HG03469 (cell line): ENCODE data around the gene GALNT4.

Experiments
- ATAC-seq: cut with Tn5 transposase; IDR thresholded peaks from one replicate; pipeline ENCODE4 v1.9.1; 2021; ENCODE audit warnings: mild to moderate bottlenecking, moderate library complexity, moderate number of reproducible peaks; ENCODE audit not compliant: unreplicated experiment

The GALNT4 gene

DNA sequence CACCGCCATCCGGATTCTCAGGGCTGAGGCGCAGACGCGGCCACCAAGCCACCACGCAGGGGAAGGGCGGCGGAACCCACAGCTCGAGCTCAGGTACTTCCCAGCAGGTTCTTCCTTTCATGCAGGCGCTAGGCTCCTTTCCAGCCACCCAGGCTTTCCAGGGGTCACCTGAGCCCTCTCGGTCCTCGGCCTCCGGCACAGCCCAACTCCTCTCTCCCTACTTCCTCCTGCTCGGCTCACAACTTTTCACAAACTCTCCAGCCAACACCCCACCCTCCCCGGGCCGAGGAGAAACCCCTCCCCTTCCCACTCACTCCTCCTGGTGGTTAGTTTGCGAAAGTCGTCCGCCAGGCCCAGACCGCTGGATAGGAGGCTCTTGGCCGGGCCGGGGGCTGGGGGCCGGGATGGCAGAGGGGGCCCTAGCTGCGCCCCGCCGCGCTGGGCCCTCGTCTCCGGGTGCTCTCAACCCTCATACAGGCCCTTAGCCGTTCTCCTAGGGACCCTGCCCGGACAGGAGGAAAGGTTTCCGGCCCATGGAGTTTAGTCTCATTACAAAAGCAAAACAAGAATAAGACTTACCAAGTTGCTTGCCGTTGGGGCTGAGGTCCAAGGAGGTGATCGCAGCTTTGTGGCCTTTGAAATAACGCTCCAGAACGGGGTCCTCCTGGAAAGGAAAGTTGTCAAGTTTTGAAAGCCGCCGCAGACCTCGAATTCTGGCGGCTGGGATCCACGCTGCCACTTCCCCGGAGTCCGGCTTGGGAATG lies at the start of gene GALNT4:
TSS of gene GALNT4 (minus strand) at position 256 of the 764 bp plus-strand sequence. CDS start at position 9, 247 bp downstream.
- peak; percentile 50 for ATAC-seq

DNA sequence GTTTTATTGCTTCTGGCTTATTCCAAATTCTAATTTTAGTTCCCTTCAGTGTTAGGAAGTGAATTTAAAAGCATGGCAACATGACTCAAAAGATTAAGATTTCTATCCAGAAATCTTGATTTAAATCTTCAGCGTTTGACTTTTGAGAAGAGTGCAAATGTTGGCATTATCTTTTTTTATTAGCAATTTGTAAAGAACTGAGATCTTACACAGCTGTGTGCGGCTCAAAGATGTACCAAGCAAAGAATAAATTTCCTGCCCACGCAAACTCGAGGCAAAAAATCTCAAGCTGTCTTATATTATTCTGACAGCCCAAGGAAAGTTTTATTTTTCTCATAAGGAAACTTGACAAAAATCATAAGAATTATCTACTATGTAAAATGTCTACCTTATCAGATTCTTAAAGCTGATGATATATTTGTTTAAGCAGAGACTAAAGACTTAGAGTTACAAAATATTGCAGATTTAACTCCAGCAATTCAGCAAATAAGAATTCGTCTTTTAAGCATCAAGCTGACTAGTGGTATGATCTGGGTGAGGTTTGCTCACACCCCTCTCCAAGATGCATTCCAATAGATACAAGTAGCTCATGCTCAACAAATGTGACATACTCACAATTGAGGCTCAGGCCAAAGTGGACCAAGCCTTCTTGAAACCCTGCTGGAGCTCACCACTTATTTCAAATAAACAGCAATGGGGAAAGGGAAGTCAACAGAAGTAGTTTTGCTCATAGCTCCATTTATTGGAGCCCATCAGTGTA lies 48.6 kb upstream of the GALNT4 start:
- no peak for ATAC-seq

DNA sequence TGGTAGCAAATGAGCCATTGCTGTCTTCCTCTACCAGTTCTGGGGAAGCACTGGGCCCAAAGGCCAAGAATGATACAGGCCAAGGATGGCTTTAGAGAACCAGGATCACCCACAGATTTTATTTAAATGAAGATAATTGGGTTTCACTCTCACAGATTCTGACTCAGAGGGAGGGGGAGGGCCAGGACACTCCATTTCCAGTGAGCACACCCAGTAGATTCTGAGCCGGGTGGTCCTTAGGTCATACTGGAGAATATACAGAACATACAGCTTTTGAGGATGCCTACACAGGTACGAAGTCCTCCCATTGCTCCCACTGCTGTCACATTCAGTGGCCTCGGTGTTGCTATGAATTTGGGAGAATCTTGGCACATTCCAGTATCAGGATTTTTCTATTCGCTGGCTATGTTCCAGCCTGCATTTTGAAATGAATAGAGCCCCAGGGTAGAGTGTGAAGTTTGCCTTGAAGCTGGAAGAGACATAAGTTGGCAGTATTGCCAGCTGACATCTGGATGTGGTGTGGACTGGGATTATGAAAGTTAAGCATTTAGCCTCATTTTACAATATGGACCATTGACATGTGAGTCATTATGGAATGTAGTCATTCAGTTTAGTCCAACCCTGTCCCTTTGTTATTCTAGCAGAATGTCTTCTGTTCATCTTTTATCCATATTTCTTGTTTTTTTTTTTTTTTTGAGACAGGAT lies 47.0 kb upstream of the GALNT4 start:
- ATAC-seq = no peak

DNA sequence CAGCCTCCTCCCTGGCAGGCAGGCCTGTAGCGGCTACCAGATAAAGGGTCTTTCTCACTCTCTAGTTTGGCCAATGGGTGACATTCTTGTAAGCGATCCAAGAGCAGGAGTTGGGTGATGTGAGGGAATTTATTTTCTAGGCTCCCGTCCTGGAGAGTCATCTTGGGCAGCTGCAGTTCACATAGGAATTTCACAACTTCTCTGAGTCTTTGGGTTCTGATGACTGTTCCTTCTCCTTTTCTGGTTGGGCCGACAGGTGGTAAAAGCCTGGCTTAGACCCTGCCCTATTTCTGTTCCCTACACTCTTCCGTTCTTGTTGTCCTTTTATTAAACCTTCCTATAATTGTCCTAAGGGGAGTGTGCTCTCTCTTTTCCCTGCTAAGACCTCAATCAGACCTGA lies 43.9 kb upstream of the GALNT4 start:
- ATAC-seq = no peak

DNA sequence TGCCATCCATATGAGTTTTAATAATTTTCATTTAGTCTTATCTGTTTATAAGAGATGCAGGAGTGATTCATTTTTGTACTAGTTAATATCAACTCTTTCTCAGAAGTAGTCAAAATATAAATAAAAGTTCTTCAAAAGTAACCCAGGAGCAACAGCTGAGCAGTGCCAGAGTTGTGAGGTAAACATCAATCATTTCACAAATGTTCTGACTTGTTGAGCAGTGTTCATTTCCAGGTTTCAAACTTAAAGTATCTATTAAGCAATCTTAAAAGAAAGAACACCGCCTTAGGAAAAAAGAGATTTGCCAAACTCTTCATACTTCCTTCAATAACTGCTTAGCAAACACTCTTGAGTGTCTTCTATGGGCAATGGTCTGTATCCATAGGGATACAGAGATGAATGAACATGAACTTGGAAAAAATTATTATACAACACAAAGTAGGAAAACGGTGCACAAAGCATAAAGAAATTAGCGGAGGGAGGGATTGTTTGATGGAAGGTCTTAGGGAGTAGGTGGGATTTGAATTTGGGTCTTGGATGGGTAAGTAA lies 43.2 kb upstream of the GALNT4 start:
- no peak for ATAC-seq

DNA sequence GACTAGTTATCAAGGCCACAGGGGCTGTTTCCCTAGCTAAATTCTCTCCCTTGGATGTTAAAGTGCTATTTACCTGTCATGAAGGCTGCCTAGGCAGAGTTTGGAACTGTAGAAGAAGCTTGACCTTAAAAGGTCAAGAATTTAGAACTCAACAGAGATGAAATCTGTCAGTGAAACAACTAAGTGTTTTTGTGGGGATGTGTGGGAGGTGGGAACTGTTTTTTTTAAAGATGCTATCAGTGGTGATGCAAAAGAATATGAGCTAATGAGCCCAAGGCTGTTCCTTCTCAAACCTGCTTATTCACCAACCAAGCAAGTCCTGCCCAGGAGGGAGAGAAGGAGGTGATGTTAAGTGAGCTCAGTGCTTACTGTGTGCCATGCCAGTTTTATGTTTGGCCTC lies 42.0 kb upstream of the GALNT4 start:
- no peak for ATAC-seq

DNA sequence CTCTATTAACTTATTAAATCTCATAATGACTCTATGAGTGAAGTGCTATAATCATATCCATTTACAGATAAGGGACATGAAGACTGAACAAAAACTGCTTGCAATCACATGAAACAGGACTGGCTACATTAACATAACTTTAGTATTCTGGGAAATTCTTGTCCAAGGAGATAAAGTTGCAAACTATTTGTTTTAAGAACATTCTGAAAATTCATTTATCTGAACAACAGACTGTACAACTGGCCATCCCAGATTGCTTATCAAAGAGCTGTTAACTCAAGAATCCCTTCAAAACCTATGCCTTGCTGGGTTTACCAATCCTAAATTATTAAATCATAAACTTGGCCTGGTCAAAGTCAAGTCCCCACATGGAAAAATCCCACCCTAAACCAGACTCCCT lies 40.4 kb upstream of the GALNT4 start:
- ATAC-seq = no peak

DNA sequence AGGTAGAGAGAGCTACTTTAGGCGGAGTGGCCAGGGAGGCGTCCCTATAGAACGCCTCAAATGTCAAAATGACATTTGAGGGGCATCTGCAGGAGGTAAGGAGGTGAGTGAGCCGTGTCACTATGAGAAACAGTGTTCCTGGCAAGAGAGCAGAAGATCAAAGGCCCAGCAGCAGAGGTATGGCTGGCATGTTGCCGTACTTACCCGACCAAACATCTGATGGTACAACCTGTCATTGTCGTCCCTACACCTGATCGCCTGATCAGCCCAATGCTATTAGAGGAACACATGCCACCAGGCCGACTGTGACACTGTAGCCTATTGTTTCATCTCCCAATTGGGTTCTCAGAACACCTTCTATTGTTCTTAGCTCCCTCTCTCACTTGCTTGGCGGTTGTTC lies 35.2 kb upstream of the GALNT4 start:
- ATAC-seq = no peak

DNA sequence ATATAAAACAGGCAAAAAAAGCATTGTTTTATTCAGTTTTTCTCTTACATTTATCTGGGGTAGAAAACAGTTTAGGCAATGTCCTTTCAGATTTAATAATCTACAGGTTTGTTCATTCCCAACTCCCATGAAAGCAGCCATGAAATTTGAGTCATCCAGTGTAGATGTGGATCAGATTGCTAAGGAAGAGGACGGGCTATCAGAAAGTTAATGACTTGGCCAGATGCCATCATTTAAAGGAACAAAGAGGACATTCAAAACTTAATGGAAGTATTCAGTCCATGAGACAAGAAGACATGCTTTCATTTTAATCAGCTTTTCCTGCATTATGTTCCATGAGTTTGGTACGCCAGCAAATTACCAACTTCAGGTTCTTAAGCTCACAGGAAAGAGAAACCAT lies 32.4 kb upstream of the GALNT4 start:
- no peak for ATAC-seq

DNA sequence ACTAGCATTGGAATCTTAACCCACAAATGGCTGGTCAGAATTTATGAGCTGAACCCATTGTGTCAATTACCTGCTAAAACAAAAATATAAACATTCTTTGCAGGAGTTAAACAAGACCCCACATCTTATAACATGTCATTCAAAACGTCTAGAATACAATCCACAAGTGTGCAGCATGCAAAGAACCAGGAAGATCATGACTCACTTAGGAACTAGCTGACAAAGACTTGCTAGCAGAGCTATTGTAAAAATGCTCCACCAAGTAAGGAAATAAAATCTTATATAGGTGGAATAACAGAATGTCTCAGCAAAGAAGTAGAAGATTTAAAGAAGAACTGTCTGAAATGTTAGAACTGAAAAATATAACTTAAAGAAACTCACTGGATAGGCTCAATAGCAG lies 27.8 kb upstream of the GALNT4 start:
- ATAC-seq = no peak

DNA sequence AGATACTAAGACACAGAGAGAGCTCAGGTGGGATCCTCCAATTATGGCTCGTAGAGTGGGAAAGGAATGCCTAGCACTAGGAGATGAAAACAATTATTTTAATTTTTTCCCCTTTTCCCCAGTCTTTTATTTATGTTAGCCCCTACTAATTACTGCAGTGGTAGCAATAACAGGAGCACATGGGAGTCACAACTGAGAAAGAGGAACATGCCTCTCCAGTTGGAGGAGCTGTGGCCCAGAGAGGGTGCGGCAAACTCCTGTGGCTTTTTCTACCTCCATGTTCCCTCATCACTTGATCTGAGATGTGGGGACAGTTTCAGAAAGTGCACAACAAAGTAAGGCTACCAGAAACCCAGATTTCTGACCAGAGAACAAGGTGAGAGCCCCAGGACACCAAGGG lies 27.2 kb upstream of the GALNT4 start:
- ATAC-seq = no peak

DNA sequence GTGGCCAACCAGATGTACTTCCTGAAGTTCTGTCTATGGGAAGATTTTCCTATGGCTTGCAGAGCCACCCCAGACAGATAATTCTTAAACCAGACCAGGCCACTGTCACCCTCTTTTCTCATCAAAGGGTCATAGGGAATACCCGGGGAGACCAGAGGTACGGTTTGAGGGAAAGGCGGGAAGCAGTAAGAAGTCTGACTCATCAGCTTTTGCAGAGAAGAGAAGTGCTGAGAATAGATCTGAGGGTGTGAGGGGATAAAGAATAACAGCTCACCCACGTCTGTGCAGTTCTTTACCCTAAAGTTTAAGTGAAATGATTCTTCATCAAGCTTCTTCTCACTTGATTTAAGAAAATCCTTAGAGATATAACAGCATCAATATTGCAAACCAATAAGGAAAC lies 22.5 kb upstream of the GALNT4 start:
- ATAC-seq = no peak

DNA sequence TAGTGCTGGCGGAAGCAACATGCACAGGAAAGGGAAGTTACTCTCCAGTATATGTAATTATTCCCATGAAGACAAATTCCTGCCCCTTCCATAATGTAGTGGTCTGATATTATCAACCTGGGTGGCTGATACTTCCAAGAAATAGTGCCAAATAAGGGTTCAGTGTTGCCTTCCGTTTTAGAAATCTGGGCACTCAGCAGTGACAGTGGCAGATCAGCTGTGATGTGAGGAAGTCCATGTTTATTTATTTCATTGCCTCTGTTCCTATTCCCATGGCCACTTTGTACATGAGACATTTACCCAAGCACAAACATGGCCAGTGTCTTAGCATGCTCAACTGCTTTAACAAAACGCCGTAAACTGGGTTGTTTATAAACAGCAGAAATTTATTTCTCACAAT lies 21.6 kb upstream of the GALNT4 start:
- ATAC-seq = no peak

DNA sequence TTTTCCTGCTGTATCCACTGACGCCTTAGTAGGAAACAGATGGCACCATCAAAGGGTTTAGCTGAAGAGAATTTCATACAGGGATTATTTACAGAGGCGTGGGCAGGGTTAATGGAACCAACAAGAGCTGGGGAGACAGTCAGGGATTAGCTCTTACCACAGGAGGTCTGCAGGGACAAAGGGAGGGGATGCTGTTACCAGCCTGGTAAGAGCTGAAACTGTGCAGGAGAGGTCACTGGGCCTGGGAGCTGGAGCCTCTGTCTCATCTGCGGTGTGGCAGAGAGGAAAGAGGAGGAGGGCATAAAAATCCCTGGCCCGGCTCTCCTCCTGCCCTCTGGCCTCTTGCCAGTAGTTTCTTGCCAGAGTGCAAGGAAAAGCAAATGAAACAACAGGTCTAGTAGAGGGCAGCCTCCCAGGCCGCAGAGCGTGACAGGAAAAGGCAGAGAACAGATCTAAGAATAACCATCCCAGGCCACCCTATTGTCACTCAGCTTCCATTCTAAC lies 20.1 kb upstream of the GALNT4 start:
- no peak for ATAC-seq

DNA sequence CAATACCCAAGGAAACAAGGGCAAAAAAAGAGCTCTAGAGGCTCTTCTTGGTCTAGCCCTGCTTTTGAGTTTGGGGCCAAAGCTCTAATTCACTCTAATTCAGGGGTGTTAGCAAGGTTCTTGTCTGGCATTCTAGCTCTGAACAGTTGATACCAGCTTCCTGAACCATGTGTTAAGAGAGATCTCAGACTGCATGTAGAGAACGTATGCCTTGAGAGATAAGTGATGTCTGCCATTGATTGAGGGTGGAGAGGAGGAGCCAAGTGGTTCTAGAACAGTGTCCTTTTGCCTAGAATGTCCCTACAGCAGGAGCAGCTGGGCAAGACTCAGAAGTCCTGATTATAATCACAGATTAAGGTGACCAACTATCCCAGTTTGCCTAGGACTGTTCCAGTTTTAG lies 19.4 kb upstream of the GALNT4 start:
- ATAC-seq = no peak

DNA sequence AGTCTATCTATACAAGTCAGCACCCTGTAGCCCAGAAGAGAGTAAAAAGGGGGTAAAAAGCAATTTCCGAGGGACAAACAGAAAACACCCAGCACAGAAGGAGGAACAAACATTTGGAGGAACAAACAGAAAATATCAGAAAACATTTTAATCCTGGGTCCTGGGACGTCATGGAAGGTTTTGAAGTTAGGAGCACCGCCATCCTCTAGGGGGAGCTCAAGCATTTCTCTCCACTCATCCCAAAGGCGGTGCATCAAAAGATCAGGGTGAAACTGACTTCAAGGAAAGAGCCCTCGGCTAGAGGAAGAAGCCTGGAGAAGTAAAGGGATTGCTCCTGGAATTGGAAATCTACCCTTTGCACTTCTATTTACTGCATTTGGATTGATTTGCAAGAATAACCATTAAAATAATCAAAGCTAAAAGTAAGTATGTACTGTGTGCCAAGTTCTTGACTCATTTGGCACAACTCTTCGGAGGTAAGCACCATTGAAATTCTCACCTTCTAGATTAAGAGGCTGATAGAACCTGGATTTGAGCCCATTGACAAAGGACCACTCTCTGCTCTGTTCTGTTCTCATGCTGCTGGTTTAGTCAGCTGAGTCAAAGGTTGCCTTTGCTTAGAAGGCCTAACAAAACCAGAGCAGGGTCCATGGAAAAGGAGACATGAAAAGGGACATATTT lies 18.5 kb upstream of the GALNT4 start:
- peak; percentile 56 for ATAC-seq

DNA sequence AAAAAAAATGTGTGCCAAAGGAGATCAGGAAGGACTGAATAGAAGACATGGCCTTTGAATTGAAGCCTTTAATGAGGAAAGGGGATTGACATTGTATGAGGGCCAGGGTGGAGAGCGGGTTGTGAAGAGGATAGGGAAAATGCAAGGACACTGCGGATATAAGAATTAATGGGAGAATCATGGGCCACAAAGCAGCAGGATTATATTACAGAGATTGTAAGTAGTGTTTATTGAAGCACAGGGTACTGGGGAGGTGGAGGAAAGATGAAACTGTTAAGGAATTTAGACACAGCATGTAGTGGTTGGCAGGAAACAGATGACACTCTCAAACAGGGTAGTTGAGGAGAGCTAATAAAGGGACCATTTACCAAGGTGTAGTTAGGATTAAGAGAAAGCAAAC lies 17.6 kb upstream of the GALNT4 start:
- no peak for ATAC-seq

DNA sequence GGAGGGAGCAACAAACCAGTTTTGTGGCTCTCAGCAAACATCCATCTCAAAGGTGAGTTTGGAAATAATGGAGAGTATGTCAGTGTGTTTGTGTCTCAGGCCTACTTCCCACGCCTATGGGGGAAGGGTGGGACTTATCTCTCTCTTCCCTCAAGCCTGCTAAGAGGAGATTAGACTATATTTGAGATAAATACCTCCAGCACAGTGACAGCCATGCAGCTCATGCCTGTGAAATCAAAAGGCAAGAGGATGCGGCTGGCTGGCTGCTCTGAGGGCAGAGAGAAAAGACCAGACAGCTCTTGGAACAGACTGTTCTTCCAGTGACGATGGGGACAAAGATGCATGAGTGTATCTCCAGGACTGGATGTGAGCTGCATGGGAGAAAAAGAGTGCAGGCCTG lies 16.0 kb upstream of the GALNT4 start:
- ATAC-seq = no peak

DNA sequence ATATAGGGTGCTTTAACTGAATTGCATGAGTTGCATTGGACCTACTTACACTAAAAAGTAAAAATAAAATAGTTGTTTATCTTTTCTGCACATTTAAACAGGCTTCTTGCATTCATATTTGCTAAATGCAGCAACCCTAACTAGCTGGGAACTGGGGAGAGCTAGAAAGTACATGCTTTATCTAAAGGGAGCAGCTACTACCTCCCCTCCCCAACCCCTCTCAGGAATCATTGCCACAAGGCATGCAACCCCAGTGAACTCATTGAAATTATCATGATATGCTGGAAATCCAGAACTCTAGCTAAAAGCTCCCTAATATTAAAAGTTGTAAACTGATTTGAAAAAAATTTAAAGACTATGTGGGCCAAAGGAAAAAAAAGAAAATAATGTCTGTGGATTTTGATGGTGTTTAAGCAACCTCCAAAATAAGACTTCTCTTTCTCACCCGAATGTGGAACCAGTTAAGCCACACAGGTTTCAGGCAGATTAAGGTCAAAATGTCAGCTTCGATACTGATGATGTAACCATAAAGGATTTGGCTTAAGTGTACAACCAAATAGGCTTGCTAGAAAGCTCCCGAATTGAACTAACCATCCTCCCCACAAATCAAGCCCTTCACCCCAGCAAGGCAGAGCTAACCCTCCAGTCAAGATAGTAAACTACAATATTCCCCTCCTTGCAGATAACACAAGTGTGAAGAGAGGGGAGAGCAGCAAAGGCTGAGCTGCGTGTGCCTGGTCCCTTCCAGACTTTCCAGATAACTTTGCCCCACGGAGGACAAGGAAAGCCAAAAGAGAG lies 15.0 kb upstream of the GALNT4 start:
- no peak for ATAC-seq

DNA sequence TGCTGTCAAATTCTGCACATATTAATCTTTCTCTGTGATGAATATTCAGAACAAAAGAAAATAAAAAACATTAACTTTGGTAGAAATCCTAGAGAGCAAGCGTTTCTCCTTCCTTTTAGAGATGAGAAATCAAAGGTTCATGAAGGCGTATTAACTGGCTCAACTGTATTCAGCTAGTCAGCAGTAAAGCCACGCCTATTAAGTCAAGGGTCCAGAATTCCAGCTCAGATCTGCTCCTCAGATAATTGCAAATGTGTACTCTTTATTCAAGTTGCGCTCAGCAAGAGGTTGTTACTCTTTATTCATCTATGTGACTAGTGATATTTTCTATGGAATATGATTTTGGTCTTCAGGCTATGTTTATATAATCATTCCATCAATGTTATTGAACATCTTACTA lies 14.3 kb upstream of the GALNT4 start:
- no peak for ATAC-seq
